ENCODE results near the gene TCF4.

The TCF4 gene

GRCh38 chr18:55449412-55450140, 138.4 kb downstream of the TCF4 start:
- no peak overlapping the region for H3K4me3 ChIP-seq (ENCODE audit: low read length)
- no peak for TF ChIP-seq CTCF (IDR thresholded peaks at IDR 0.05; ENCODE audit: insufficient read depth, low read depth, low read length, missing control alignments)
- DNase-seq (ENCODE audit: low read depth): no peak

- no peak for DNase-seq (ENCODE audit: low read depth)
- no peak overlapping the region for H3K4me3 ChIP-seq (ENCODE audit: low read length)
- TF ChIP-seq CTCF (IDR thresholded peaks at IDR 0.05; ENCODE audit: insufficient read depth, low read depth, low read length, missing control alignments): no peak
These were observed 139.6 kb downstream of the TCF4 start for GRCh38 chr18:55448420-55448819.

GRCh38 chr18:55447672-55448018, 140.3 kb downstream of the TCF4 start:
- DNase-seq (ENCODE audit: low read depth): no peak
- no peak overlapping the region for H3K4me3 ChIP-seq (ENCODE audit: low read length)
- TF ChIP-seq CTCF (IDR thresholded peaks at IDR 0.05; ENCODE audit: insufficient read depth, low read depth, low read length, missing control alignments): no peak

GRCh38 chr18:55446996-55447671, 140.9 kb downstream of the TCF4 start:
- H3K4me3 ChIP-seq (ENCODE audit: low read length): no peak overlapping the region
- TF ChIP-seq CTCF (IDR thresholded peaks at IDR 0.05; ENCODE audit: insufficient read depth, low read depth, low read length, missing control alignments): no peak
- no peak for DNase-seq (ENCODE audit: low read depth)

- TF ChIP-seq CTCF (IDR thresholded peaks at IDR 0.05; ENCODE audit: insufficient read depth, low read depth, low read length, missing control alignments): no peak
- H3K4me3 ChIP-seq (ENCODE audit: low read length): no peak overlapping the region
- no peak for DNase-seq (ENCODE audit: low read depth)
These were observed 143.5 kb downstream of the TCF4 start for GRCh38 chr18:55444536-55444935.

GRCh38 chr18:55443776-55444175, 144.2 kb downstream of the TCF4 start:
- DNase-seq (ENCODE audit: low read depth): peak; percentile 24
- no peak for TF ChIP-seq CTCF (IDR thresholded peaks at IDR 0.05; ENCODE audit: insufficient read depth, low read depth, low read length, missing control alignments)
- H3K4me3 ChIP-seq (ENCODE audit: low read length): no peak overlapping the region

- no peak for DNase-seq (ENCODE audit: low read depth)
- no peak overlapping the region for H3K4me3 ChIP-seq (ENCODE audit: low read length)
- TF ChIP-seq CTCF (IDR thresholded peaks at IDR 0.05; ENCODE audit: insufficient read depth, low read depth, low read length, missing control alignments): no peak
These were observed 145.4 kb downstream of the TCF4 start for GRCh38 chr18:55442561-55442960.

Data from epithelial cell of esophagus (primary cell).